Activated naive CD8-positive, alpha-beta T cell treated with anti-CD3 and anti-CD28 coated beads, Interleukin-2, amount 50 U/mL, for 24 hours (primary cell): ENCODE data around the gene RAE1.
A peak's percentile ranks its signal among the peaks of the same experiment; 100 is the strongest.

Source experiments
- ATAC-seq: fragments of 150-1000 bp; cut with Tn5 transposase; one replicate; pipeline ENCODE4 v1.10.0; 2021
- DNase-seq: peaks from one replicate; pipeline ENCODE4 v3.0.0; 2021
- H3K27ac Mint-ChIP-seq: one replicate; pipeline ENCODE4 v1.8.0; 2021; ENCODE audit warnings: mild to moderate bottlenecking, mixed read lengths
- H3K27me3 Mint-ChIP-seq: one replicate; pipeline ENCODE4 v1.8.0; 2021; ENCODE audit warnings: mixed read lengths
- H3K36me3 Mint-ChIP-seq: one replicate; pipeline ENCODE4 v1.8.0; 2021; ENCODE audit warnings: low read depth, mixed read lengths
- H3K4me1 Mint-ChIP-seq: one replicate; pipeline ENCODE4 v1.8.0; 2021; ENCODE audit warnings: mixed read lengths
- H3K4me3 Mint-ChIP-seq: one replicate; pipeline ENCODE4 v1.8.0; 2021; ENCODE audit warnings: mild to moderate bottlenecking, moderate library complexity, mixed read lengths
- H3K9me3 Mint-ChIP-seq: one replicate; pipeline ENCODE4 v1.8.0; 2021; ENCODE audit warnings: mixed read lengths

Gene RAE1

DNA sequence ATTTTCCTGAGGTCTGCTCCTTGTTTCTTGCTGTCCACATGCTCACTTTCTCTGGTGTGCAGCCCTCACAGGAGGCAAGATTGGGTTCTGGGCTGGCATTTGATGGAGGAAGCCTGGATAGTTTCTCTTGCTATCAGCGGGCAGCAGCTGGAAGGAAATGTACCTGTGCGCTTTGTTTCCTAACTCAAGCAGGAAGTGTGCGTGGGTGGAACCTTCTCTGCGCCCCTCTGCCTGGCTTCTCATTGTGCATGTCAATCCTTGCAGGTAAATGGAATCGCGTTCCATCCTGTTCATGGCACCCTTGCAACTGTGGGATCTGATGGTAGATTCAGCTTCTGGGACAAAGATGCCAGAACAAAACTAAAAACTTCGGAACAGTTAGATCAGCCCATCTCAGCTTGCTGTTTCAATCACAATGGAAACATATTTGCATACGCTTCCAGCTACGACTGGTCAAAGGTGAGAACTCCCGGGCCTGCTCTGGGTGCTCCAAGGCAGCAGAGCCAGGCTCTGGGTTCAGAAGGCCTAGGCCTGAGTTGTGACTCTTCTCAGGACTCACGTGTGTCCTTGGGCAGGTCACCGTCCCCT lies 23.4 kb downstream of the RAE1 start:
- ATAC-seq (no peak), DNase-seq (no peak)
- H3K9me3 Mint-ChIP-seq = no peaks in the 10 kb centered on the region
- peak overlapping the region; percentile 23 for H3K27ac Mint-ChIP-seq
- H3K4me3 Mint-ChIP-seq = no peak overlapping the region
- no peaks in the 10 kb centered on the region for H3K27me3 Mint-ChIP-seq
- peaks cover 27% of the 10 kb centered on the region for H3K4me1 Mint-ChIP-seq
- peaks cover 67% of the 10 kb centered on the region for H3K36me3 Mint-ChIP-seq

DNA sequence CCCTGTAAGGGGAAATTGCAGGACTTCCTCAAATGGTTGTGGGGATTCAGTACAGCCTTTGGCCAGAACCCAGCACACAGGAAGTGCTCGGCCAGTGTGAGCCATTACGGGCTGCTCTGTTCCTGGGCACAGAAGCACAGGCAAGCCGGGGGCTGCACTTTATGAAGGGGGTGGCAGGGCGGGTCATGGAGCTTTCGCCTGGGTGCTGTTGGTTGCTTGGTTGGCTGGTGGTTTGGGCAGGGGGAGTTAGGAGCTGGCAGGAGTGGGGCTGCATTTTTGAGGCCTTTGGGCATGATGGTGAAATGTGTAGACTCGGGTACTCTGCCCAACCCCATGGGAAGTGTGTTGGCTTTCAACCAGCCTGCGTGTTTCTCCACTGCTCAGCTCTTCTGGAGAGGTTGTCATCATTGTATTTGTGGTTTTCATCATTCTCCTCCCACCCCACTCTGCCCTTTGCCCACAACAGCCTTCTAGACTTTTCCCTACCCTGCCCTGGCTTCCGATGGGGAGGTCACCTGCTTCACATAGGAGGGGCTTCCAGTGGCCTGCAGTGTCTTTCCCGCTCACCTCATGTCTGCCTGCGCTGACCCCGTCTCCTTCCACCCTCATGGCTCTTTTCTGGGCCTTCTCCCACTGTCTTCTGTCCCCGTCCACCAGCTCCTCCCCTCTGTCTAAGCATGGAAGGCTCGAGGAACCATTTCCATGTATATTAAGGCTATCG lies 24.0 kb downstream of the RAE1 start:
- peak overlapping the region; percentile 50 for H3K27ac Mint-ChIP-seq
- no peaks in the 10 kb centered on the region for H3K27me3 Mint-ChIP-seq
- H3K4me1 Mint-ChIP-seq = peaks cover 31% of the 10 kb centered on the region
- DNase-seq = no peak
- H3K9me3 Mint-ChIP-seq = no peaks in the 10 kb centered on the region
- H3K4me3 Mint-ChIP-seq = no peak overlapping the region
- peaks cover 65% of the 10 kb centered on the region for H3K36me3 Mint-ChIP-seq
- no peak for ATAC-seq

DNA sequence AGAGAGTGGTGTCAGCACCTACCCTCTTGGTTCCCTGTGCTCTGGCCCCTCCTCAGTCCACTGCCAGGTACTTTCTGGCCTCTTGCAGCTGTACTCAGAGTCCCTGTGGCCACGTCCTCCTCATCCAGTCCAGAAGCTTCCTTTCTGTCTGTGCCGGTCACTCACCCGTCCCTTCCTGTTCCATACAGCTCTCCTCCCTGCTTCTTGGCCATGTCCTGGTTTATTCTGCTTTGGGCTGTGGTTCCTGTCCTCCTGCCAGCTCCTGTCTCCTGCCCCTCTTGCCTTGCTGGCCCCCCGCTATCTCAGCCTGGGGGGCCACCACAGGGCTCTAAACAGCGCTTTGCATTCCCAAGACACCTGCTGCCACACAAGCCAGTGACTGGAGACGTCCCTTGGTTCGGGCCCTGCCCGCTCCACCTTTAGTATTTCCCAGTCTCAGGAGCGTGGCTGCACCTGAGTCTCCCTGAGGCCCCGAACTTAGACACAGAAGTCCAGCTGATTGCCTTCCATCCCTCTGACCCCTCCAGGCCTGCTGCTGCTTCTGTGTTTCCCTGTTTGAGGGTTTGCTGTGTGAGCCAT lies 24.7 kb downstream of the RAE1 start:
- peaks cover 60% of the 10 kb centered on the region for H3K36me3 Mint-ChIP-seq
- H3K27me3 Mint-ChIP-seq = no peaks in the 10 kb centered on the region
- DNase-seq (no peak), ATAC-seq (no peak)
- peaks cover 31% of the 10 kb centered on the region for H3K4me1 Mint-ChIP-seq
- no peak overlapping the region for H3K4me3 Mint-ChIP-seq
- H3K9me3 Mint-ChIP-seq = no peaks in the 10 kb centered on the region
- peak overlapping the region; percentile 54 for H3K27ac Mint-ChIP-seq

DNA sequence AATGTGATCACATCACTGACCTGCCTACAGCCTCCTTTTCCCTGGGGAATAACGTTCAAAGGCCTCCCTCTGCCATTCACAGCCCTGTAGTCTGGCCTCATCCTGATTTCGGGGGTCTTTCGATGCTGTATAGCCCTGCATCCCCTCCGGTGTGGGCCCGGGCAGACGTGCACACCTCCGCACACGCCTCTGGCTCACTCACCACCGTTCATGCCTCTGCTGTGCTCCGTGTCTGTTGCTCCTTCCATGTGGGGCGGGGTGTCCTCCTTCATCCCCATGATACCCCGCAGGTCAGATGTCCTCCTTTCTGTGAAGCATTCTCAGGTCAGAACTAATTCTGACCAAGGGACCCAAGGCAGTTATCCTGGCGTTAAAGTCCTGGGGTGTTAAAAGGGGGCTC lies 26.3 kb downstream of the RAE1 start:
- H3K9me3 Mint-ChIP-seq = no peaks in the 10 kb centered on the region
- H3K27ac Mint-ChIP-seq = peak overlapping the region; percentile 13
- peaks cover 50% of the 10 kb centered on the region for H3K36me3 Mint-ChIP-seq
- no peaks in the 10 kb centered on the region for H3K27me3 Mint-ChIP-seq
- H3K4me3 Mint-ChIP-seq = no peak overlapping the region
- DNase-seq (no peak), ATAC-seq (no peak)
- H3K4me1 Mint-ChIP-seq = peaks cover 37% of the 10 kb centered on the region

DNA sequence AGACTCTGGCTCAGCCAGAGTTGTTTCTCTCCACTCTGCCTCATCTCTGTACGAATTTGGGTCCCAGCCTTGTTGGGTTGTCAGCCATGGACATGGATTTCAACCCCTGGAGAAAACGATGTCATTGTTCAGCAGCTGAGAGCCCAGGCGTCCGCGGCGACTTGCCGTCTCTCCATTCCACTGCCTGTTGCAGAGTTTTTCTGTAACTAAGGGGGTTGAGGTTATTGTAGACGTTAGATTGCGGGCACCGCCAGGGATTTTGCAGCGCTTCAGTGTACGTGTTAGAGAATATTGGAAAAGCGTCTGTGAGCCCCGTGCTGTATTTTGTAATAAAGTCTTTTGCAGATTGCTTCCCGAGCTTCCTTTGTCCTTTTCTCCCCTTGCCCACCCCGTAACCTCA lies 27.1 kb downstream of the RAE1 start:
- peaks cover 48% of the 10 kb centered on the region for H3K36me3 Mint-ChIP-seq
- no peak overlapping the region for H3K27ac Mint-ChIP-seq
- peaks cover 42% of the 10 kb centered on the region for H3K4me1 Mint-ChIP-seq

DNA sequence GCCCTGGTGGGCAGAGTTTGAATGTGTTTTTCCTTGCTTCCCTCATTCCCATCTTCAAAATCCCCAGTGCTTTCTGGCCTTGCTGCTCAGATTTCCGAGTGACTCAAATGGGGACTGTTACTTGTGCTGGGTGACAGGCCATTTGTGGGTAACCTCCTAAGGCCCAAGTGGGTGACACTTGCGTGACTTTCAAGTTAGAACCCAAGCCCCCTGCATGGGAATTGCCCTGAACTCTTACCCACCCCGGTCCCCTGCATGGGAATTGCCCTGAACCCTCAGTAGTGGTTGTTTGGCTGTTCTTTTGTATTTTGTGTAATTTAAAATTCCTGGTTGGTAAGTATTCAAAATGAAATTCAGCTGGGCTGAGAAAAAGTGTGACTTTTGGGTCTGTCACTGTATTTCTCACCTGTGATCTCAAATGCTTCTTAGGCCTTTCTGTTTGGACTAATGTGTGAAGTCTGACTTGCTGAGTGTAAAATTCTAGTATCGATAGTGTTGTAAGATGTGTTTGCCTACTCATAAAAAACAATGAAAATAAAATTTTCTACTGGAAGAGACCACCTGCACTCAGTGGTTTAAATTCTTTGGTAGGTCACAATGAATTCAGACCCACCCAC lies 27.7 kb downstream of the RAE1 start:
- no peak overlapping the region for H3K4me3 Mint-ChIP-seq
- ATAC-seq = no peak

More for the DNA sequence above, 27.1 kb downstream of the RAE1 start:
- no peak for DNase-seq
- no peak overlapping the region for H3K4me3 Mint-ChIP-seq
- ATAC-seq = no peak
- no peaks in the 10 kb centered on the region for H3K9me3 Mint-ChIP-seq
- H3K27me3 Mint-ChIP-seq = no peaks in the 10 kb centered on the region

GRCh38 chr20:57379263-57379647 lies 28.2 kb downstream of the RAE1 start:
- H3K36me3 Mint-ChIP-seq = peaks cover 39% of the 10 kb centered on the region
- no peaks in the 10 kb centered on the region for H3K27me3 Mint-ChIP-seq
- DNase-seq = no peak
- no peak overlapping the region for H3K4me3 Mint-ChIP-seq
- H3K27ac Mint-ChIP-seq = peak overlapping the region; percentile 71
- no peaks in the 10 kb centered on the region for H3K9me3 Mint-ChIP-seq
- H3K4me1 Mint-ChIP-seq = peaks cover 33% of the 10 kb centered on the region
- no peak for ATAC-seq

More for the DNA sequence above, 27.7 kb downstream of the RAE1 start:
- no peak for DNase-seq
- Mint-ChIP-seq H3K27me3 (no peaks in the 10 kb centered on the region), H3K36me3 (peaks cover 42% of the 10 kb centered on the region), H3K9me3 (no peaks in the 10 kb centered on the region), H3K4me1 (peaks cover 36% of the 10 kb centered on the region), H3K27ac (peak overlapping the region; percentile 71)

GRCh38 chr20:57380081-57380750 lies 29.2 kb downstream of the RAE1 start:
- Mint-ChIP-seq H3K4me3 (no peak overlapping the region), H3K36me3 (peaks cover 30% of the 10 kb centered on the region), H3K9me3 (no peaks in the 10 kb centered on the region), H3K27ac (peak overlapping the region; percentile 71), H3K27me3 (no peaks in the 10 kb centered on the region), H3K4me1 (peaks cover 29% of the 10 kb centered on the region)
- ATAC-seq (no peak), DNase-seq (no peak)

GRCh38 chr20:57381596-57382503 lies 30.8 kb downstream of the RAE1 start:
- Mint-ChIP-seq H3K9me3 (no peaks in the 10 kb centered on the region), H3K4me3 (no peak overlapping the region), H3K4me1 (peaks cover 29% of the 10 kb centered on the region), H3K27me3 (no peaks in the 10 kb centered on the region), H3K36me3 (peaks cover 24% of the 10 kb centered on the region), H3K27ac (no peak overlapping the region)
- DNase-seq = peak; percentile 83
- ATAC-seq = peak; percentile 57

GRCh38 chr20:57382516-57382915 lies 31.5 kb downstream of the RAE1 start:
- Mint-ChIP-seq H3K36me3 (peaks cover 19% of the 10 kb centered on the region), H3K27me3 (no peaks in the 10 kb centered on the region), H3K4me3 (no peak overlapping the region), H3K9me3 (no peaks in the 10 kb centered on the region), H3K4me1 (peaks cover 29% of the 10 kb centered on the region), H3K27ac (peak overlapping the region; percentile 2)
- DNase-seq (no peak), ATAC-seq (no peak)

- H3K27ac Mint-ChIP-seq = no peak overlapping the region
- no peaks in the 10 kb centered on the region for H3K9me3 Mint-ChIP-seq
- no peak overlapping the region for H3K4me3 Mint-ChIP-seq
- H3K36me3 Mint-ChIP-seq = peaks cover 15% of the 10 kb centered on the region
- H3K27me3 Mint-ChIP-seq = no peaks in the 10 kb centered on the region
- H3K4me1 Mint-ChIP-seq = peaks cover 28% of the 10 kb centered on the region
- DNase-seq (no peak), ATAC-seq (no peak)
Measured at GRCh38 chr20:57383447-57384347, 32.6 kb downstream of the RAE1 start.

GRCh38 chr20:57384486-57384885 lies 33.4 kb downstream of the RAE1 start:
- no peak for ATAC-seq
- DNase-seq = no peak
- peaks cover 11% of the 10 kb centered on the region for H3K36me3 Mint-ChIP-seq
- H3K9me3 Mint-ChIP-seq = no peaks in the 10 kb centered on the region
- H3K27me3 Mint-ChIP-seq = no peaks in the 10 kb centered on the region
- peaks cover 25% of the 10 kb centered on the region for H3K4me1 Mint-ChIP-seq
- H3K27ac Mint-ChIP-seq = no peak overlapping the region
- H3K4me3 Mint-ChIP-seq = no peak overlapping the region
